HT-29 (cell line): ENCODE results near the gene BRAF. TPM values are rescaled to one million over a fixed set of nuclear protein-coding genes. Genes with fewer than 3 reads are reported as not detected.
"Not testable (repeated sequence)": the region's sequence is repeated elsewhere in the genome, so short reads cannot be mapped to it uniquely, and the experiment has no call there.

Source experiments
- DNase-seq: peaks from one replicate; pipeline ENCODE4 v3.0.0-alpha.2; 2015; ENCODE audit warnings: low spot score
- total RNA-seq: library from RNA; depleted of rRNA; stranded (reverse); fragments of >200 nt; shearing (Covaris generic); gene quantifications from 2 replicates; pipeline ENCODE4 v1.2.3, GENCODE V29; 2014

Gene BRAF
- total RNA-seq, 1 experiment from 2014 or later: 8.3 TPM

DNA sequence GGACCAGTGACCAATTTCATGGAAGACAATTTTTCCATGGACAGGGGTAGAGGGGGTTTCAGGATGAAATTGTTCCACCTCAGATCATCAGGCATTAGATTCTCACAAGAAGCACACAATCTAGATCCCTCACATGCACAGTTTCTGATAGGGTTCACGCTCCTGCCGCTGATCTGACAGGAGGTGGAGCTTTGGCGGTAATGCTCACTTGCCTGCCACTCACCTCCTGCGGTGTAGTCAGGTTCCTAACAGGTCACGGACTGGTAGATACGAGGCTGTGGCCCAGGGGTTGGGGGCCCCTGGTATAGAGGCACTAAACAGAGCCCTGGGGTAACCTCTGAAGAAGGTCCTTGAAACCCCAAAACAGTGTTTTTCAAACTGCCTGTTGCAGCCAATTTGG is 6.5 kb downstream of the BRAF start:
- DNase-seq: no peak

DNA sequence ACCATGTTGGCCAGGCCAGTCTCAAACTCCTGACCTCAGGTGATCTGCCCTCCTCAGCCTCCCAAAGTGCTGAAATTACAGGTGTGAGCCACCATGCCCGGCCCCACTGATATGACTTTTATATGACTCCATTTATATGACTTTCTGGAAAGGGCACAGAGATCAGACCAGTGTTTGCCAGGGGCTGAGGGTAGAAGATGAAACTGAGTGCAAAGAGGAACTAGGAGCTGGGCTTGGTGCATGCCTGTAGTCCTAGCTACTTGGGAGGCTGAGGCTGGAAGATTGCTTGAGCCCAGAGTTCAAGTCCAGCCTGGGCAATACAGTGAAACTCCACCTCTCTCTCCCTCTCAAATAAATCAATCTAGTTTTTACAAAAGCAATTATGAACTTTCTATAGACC is 7.5 kb downstream of the BRAF start:
- no peak for DNase-seq

DNA sequence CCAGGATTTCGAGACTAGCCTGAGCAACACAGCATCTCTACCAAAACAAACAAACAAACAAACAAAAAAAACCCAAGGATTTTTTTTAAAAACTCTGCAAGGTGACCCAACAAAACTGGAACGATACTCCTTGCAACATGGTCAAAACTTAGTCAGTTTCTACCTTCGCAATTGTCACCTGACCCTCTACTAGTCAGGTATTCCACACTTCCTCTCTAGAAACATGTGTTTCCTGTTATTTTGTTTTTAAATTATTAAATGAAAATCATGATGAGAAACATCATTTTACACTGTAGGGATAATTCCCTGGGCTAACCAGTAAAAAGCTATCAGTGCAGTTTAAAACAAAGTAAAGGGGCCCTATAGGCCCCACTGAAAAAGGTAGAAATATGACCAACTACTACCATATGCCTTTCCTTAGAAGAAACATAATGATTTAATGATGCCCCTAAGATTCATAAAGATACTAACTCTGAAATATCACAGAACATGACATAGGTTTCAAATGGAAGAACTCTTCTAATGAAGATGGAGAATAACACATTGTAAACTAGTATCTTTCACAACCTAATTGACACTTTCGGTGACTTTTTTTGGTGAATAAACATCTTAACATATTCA is 8.7 kb downstream of the BRAF start:
- DNase-seq: no peak

DNA sequence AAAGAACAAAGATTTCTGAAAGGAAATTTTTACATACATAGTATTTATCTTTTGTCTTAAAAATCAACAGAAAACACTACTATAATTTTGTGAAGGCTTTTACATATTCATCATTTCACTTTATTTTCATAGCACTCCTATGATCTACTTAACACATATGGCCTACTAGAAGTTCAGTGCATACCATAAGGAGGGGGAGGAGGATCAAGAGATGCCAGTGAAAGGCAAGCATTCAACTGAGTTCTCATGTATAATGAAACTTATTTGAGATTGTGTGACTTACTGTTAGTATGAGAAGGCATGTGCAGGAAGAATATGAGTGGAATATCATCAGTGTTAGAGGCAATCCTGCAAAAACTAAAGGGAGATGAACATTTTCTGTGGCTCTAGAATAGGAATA is 10.6 kb downstream of the BRAF start:
- no peak for DNase-seq

DNA sequence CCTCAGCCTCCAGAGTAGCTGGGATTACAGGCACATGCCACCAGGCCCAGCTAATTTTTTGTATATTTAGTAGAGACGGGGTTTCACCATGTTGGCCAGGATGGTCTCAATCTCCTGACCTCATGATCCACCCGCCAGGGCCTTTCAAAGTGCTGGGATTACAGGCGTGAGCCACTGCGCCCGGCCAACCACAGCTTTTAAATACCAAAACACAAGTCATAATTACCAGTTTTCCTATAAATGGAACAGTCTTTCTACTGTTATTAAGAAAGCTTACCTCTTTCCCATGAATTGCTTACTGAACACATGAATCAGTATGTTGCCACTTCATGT is 11.2 kb downstream of the BRAF start:
- DNase-seq: not testable (repeated sequence)

DNA sequence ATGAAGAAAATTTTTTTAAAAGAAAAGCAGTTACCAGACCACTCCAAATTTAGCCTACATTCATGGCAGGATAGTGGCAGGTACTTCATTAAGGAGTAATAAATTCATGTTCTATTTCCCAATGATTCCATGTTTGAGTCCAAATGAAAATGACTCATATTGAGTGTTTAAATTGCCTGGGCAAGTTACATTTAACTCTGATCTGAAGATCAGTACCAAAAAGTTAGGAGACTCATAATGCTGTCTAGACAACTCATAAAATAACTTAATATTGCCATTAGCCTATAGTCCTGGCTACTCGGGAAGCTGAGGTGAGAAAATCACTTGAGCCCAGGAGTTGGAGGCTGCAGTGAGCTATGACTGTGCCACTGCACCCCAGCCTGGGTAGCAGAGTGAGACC is 13.0 kb downstream of the BRAF start:
- DNase-seq: no peak

DNA sequence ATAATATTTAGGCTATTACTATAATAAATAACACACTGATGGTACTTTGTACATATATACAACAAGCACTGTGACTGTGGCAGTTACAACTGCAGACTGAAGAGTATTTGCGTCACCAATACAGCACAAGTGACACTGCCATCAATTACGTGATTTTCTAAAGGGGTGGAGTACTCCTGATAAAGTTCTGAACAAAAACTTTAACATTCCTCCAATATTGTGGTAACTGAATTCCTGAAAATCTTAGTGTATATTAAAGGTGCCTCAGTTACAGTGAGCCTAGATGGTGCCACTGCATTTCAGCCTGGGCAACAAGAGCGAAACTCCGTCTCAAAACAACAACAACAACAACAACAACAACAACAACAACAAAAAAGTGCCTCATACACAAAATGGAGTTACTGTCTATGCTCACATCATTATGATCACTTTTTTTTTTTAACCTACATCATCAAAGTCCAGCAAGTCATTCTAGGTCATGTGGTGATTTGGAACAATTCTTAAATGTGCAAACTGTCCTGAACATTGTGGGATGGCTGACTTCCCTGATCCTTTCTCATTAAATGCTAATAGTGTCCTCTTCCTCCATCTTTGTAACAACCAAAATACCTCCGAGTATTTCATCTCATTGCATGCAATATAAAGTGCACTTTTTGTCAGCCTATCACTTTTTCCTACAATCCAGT is 15.1 kb downstream of the BRAF start:
- DNase-seq: no peak

DNA sequence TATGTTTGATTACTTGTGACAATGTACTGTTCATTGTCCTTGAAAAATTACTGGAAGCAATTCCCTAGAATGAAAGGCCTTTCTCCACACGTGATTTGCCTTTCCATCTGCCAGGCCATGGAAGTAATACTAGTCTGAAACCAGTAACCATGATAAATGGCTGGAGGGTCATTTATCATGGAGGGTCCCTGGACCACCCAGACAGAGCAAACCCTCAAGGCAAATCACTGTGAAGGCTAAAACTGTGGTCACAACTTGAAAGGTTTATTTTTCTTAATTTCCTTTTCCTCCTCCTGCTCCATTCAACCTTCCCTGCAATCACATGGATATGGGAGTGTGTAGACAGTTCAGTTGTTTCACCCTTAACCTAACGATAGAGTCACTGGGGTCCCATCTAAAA is 16.4 kb downstream of the BRAF start:
- no peak for DNase-seq

DNA sequence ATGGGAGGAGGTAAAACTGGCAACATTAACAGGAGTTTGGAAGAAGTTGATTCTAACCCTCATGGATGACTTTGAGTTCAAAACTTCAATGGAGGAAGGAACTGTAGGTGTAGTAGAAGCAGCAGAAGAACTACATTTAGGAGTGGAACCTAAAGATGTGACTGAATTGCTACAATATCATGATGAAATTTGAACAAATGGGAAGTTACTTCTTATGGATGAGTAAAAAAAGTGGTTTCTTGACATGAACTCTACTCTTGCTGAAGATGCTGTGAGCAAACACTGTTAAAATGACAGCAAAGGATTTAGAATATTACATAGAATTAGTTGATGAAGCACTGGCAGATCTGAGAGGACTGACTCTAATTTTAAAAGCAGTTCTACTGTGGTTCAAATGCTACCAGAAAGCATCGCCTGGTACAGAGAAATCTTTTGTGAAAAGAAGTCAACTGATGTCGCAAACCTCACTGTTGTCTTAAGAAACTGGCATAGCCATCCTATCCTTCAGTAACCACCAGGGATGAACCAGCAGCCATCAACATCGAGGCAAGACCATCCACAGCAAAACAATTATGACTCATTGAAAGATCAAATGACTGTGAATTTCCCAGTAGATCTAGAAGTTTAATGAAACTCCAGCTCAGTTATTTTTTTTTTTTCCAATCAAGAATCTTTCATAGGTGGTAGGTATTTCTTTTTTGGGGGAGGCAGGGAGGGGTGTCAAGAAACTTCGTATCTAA is 20.8 kb downstream of the BRAF start:
- DNase-seq: no peak

DNA sequence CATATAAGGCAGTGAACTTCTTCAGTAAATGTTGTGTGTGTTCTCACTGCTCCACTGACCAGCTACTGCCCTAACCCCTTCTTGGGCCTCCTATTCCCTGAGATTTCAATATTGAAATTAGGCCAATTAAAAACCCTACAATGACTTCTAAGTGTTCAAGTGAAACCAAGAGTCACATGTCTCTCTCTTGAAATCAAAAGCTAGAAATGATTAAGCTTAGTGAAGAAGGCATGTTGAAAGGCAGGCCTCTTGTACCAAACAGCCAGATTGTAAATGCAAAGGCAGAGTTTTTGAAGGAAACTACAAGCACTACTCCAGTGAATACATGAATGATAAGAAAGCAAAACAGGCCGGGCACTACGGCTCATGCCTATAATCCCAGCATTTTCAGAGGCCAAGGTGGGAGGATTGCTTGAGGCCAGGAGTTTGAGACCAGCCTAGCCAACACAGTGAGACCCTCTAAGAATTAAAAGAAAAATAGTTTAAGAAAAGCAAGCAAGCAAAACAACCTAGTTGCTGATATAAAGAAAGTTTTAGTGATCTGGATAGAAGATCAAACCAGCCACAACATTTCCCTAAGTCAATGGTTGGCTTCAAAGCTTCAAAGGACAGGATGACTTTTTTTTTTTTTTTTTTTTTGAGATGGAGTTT is 22.3 kb downstream of the BRAF start:
- DNase-seq: no peak

DNA sequence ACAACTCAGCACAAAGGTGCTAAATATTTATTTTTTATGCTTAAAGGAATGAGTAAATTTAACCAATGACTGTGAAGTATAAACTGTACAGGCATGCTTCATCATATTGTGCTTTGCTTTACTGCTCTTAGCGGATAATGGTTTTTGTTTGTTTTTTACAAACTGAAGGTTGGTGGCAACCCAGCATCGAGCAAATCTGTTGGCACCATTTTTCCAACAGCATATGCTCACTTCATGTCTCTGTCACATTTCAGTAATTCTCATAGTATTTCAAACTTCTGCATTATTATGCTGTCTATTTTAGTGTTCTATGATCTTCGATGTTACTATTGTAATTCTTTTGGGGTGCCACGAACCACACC is 22.8 kb downstream of the BRAF start:
- no peak for DNase-seq

DNA sequence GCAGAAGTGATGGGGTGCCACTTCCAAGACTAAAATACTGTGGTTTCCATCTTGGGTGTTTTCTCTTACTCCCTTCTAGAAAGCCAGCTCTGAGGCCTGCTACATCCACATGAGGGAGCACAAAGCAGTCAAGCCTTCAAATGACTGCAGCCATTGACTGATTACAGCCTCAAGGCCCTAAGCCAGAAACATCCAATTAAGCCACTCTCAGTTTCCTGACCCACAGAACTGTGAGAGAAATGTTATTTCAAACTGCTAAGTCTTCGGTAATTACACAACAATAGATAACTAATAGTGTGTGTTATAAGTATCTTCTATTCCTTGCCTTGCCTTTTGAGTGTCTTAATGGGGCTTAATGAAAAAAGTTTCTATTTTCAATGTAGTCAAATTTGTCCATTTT is 24.8 kb downstream of the BRAF start:
- DNase-seq: no peak

DNA sequence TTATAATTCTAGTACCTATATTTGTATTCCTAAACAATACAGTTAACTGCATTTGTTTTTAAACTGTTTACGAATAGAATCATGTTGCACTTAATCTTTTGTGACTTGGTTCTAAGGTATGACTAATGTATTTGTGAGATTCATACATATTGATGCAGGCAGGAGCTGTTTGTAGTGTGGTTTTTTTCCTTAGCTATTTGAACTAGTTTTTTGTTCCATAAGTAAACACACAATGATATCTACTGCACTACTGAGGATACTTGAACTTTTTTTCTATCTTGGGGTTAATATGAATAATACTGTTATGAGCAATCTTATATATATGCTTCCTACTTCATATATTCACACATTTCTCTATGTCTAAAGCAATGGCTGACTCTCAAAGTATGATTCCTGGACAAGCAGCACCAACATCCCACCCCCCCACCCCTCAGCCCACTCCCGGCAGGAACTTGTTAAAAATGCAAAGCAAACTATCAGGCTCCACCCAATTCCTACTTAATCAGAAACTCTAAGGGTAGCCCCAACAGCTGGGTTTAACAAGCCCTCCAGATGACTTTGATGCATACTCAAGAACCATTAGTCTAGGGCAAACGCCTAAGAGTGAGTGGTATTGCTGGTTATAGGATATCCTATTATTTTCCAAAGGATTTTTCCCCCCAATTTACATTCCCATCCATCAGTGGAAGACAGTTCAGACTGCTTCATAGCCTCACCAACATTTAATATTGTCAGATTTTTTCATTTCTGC is 25.8 kb downstream of the BRAF start:
- no peak for DNase-seq

DNA sequence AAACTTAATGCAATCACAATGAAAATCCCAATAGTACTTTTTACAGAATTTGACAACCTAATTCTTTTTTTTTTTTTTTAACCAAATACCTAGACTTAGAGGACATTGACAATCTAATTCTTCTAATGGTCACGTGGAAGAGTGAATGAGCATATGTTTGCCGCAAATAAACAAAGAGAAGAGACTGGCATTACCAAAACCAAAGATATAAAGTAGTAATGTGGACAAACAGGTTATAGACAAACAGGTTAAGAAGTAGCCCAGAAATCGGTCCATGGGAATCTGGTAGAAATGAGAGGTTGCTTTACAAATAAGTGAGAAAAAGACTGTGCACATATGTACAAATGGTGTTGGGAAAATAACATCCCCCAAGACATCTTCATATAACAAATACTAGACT is 27.7 kb downstream of the BRAF start:
- DNase-seq: no peak

DNA sequence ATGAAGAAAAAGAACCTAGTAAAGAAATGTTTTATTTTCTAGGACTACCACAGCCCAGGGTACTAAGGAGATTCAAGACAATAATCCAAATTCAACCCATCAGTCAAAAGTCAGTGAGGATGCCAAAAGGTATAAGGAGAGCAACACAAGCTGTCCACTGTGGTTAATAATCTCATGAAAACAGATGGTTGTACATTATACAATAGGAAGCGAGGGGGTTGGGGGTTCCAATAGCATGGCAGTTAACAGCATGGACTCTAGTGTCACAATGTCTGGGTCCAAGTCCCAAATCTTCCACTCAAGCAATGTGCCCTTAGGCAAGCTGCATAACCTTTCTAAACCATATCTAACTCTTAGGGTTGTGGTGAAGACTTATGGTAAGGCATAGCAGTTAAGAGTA is 35.1 kb downstream of the BRAF start:
- DNase-seq: no peak

DNA sequence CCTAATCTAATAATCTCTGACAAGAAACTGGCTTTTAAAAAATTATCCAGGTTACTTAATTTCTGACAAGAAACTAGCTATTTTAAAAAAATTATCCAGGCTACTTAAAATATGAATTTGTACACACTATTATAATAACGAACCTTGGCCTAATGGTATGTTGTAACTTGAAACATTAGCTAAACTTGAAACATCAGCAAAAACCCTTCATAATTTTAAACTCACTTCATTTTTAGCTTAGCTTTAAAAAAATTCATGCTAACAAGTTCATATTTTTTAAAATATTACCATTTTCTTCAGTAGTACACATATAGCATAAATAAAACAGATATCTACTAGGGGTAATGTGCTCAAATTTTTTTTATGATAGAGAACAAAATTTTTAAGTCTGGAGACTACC is 35.6 kb downstream of the BRAF start:
- no peak for DNase-seq

DNA sequence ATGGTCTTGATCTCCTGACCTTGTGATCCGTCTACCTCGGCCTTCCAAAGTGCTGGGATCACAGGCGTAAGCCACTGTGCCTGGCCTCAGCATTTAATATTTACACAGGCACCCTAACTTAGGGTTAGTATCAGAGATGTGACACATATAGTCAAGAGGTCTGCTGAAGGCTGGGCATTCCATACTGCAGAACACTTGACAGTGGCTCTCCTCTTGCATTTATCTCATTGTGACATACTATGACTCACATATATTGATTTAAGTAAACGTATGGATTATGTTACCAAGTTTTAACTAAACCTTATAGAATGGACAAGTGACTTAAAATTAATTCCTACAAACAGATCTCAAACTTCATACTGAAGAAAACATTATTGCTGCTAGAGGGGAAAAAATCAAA is 36.6 kb downstream of the BRAF start:
- DNase-seq: no peak

DNA sequence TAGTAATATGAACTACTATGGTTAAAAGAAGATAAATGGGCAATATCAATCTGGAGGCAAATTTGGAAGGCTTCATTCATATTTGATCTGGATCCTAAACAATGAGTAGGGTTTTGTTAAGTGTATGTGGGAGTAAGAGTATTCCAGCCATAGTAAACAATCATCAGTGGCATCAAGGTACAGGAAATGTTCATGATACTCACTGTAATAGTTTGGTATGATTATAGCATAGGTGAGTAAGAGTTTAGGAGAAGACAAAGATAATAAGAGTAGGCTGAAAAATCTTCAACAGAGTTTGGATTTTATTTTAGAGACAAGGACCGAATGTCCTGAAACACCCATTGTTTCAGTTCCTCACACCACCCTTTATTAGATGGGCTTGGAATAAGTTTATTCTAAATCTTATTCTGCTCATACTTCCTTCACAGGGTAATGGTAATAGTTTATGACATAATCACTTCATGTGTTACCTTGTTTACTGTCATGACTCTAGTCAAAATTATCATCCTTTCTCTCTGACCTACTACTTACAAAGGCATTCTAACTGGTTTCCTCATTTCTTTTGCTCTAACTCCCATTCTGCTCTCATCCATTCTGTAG is 38.9 kb downstream of the BRAF start:
- no peak for DNase-seq

DNA sequence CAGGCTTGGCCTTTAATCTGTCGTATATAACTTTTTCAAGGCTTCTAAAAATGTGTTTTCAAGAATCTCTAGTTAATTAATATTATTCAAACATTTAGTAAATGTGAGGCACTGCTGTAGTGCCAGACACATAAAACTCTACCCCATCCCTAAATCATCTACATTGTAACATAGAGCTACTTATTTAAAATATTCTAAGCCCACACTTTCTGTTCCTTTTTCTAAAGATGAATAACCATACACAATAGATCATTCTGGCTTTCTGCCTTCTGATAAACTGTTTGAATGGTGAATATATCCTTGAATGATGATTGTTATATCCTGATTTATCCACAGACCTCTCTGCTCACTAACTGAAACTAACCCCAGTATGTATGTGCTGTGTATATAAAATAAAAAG is 41.4 kb downstream of the BRAF start:
- DNase-seq: no peak

DNA sequence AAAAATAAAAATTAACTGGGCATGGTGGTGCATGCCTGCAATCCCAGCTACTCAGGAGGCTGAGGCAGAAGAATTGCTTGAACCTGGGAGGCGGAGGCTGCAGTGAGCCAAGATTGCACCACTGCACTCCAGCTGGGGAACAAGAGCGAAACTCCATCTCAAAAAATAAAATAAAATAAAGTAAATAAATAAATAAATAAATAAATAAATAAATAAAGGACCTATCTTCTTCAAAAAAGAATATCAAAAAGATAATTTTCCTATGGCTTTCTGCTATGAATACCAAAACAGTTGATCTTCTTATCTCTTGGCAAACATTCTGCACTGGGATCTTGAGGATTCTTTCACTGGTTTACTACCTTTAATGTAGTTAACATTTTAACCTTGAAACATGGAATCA is 41.9 kb downstream of the BRAF start:
- DNase-seq: not testable (repeated sequence)

DNA sequence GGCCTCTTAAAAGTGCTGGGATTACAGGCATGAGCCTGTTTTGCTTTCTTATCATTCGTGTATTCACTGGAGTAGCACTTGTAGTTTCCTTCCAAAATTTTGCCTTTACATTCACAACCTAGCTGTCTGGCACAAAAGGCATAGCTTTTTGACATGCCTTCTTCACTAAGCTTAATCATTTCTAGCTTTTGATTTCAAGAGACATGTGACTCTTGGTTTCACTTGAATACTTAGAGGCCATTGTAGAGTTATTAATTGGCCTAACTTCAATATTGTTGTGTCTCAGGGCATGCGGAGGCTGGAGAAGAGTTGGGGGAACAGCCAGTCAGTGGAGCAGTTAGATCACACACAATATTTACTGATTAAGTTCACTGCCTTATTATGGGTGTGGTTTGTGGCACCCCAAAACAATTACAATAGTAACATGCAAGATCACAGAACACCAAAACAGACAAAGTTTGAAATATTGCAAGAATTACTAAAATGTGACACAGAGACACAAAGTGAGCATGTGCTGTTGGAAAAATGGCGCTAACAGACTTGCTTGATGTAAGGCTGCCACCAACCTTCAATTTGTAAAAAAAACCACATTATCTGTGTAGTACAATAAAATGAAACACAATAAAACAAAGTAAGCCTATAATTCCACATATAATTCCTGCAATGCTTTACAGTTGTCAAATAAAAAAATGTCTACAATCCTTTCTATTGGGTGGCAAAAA is 43.1 kb downstream of the BRAF start:
- DNase-seq: no peak
